ENCODE measurements around the gene SLC17A9.

GRCh38 chr20:62999580-62999979 lies 47.1 kb downstream of the SLC17A9 start:
- TF ChIP-seq POLR2A (IDR thresholded peaks at IDR 0.05) (no peak), CTCF (IDR thresholded peaks at IDR 0.05) (no peak)

All from esophagus squamous epithelium (tissue), 4 donors.